Neuron (in vitro differentiated cells): Measurements from ENCODE around the gene ATXN2.

Source experiments
- H2AFZ ChIP-seq: one replicate; pipeline ENCODE4 v1.6.1; 2013; ENCODE audit warnings: low read depth, mild to moderate bottlenecking, inconsistent platforms, low read length, moderate library complexity
- H3K27me3 ChIP-seq: one replicate; pipeline ENCODE4 v1.6.1; 2013; ENCODE audit warnings: low read length; ENCODE audit not compliant: insufficient read depth
- H3K36me3 ChIP-seq: one replicate; pipeline ENCODE4 v1.6.1; 2013; ENCODE audit warnings: low read length; ENCODE audit not compliant: insufficient read depth
- H3K4me1 ChIP-seq: one replicate; pipeline ENCODE4 v1.6.1; 2013; ENCODE audit warnings: low read length; ENCODE audit not compliant: insufficient read depth
- H3K4me3 ChIP-seq: 2 replicates; pipeline ENCODE4 v1.5.1; 2013; ENCODE audit warnings: mild to moderate bottlenecking, low read length, moderate library complexity
- H3K9me3 ChIP-seq: one replicate; pipeline ENCODE4 v1.6.1; 2013; ENCODE audit warnings: low read length

ATXN2 gene

GRCh38 chr12:111457071-111457470, 142.0 kb downstream of the ATXN2 start:
- H3K36me3 ChIP-seq: peaks cover 51% of the 10 kb centered on the region
- H3K4me1 ChIP-seq: peaks cover 3% of the 10 kb centered on the region
- H3K27me3 ChIP-seq: no peaks in the 10 kb centered on the region
- H2AFZ ChIP-seq: no peak overlapping the region
- H3K9me3 ChIP-seq: no peaks in the 10 kb centered on the region
- H3K4me3 ChIP-seq: no peak overlapping the region

GRCh38 chr12:111455448-111456320, 143.4 kb downstream of the ATXN2 start:
- peaks cover 5% of the 10 kb centered on the region for H3K4me1 ChIP-seq
- H3K9me3 ChIP-seq: no peaks in the 10 kb centered on the region
- H3K4me3 ChIP-seq: no peak overlapping the region
- H2AFZ ChIP-seq: no peak overlapping the region
- H3K36me3 ChIP-seq: peaks cover 59% of the 10 kb centered on the region
- H3K27me3 ChIP-seq: no peaks in the 10 kb centered on the region

- Histone ChIP-seq H2AFZ (no peak overlapping the region), H3K9me3 (no peaks in the 10 kb centered on the region), H3K27me3 (no peaks in the 10 kb centered on the region), H3K4me1 (peaks cover 5% of the 10 kb centered on the region), H3K4me3 (no peak overlapping the region), H3K36me3 (peaks cover 61% of the 10 kb centered on the region)
Observed at GRCh38 chr12:111454716-111455447, 144.2 kb downstream of the ATXN2 start.

- Histone ChIP-seq H3K9me3 (no peaks in the 10 kb centered on the region), H3K4me1 (peaks cover 5% of the 10 kb centered on the region), H3K27me3 (no peaks in the 10 kb centered on the region), H3K4me3 (no peak overlapping the region), H2AFZ (no peak overlapping the region), H3K36me3 (peaks cover 62% of the 10 kb centered on the region)
Observed at GRCh38 chr12:111454311-111454710, 144.8 kb downstream of the ATXN2 start.

- Histone ChIP-seq H3K9me3 (no peaks in the 10 kb centered on the region), H3K36me3 (peaks cover 69% of the 10 kb centered on the region), H3K27me3 (no peaks in the 10 kb centered on the region), H3K4me3 (no peak overlapping the region), H2AFZ (no peak overlapping the region), H3K4me1 (peaks cover 5% of the 10 kb centered on the region)
Observed at GRCh38 chr12:111453071-111453989, 145.8 kb downstream of the ATXN2 start.

GRCh38 chr12:111451649-111452129, 147.4 kb downstream of the ATXN2 start:
- H2AFZ ChIP-seq: no peak overlapping the region
- H3K4me3 ChIP-seq: no peak overlapping the region
- H3K4me1 ChIP-seq: peaks cover 5% of the 10 kb centered on the region
- no peaks in the 10 kb centered on the region for H3K9me3 ChIP-seq
- peaks cover 69% of the 10 kb centered on the region for H3K36me3 ChIP-seq
- H3K27me3 ChIP-seq: no peaks in the 10 kb centered on the region

- Histone ChIP-seq H3K4me1 (peaks cover 5% of the 10 kb centered on the region), H3K27me3 (no peaks in the 10 kb centered on the region), H2AFZ (no peak overlapping the region), H3K36me3 (peaks cover 70% of the 10 kb centered on the region), H3K9me3 (no peaks in the 10 kb centered on the region), H3K4me3 (no peak overlapping the region)
Observed at GRCh38 chr12:111451232-111451631, 147.9 kb downstream of the ATXN2 start.

- peaks cover 5% of the 10 kb centered on the region for H3K4me1 ChIP-seq
- no peaks in the 10 kb centered on the region for H3K9me3 ChIP-seq
- peaks cover 68% of the 10 kb centered on the region for H3K36me3 ChIP-seq
- H3K4me3 ChIP-seq: no peak overlapping the region
- H2AFZ ChIP-seq: no peak overlapping the region
- no peaks in the 10 kb centered on the region for H3K27me3 ChIP-seq
Observed at GRCh38 chr12:111450676-111451075, 148.4 kb downstream of the ATXN2 start.

- Histone ChIP-seq H3K9me3 (no peaks in the 10 kb centered on the region), H3K4me3 (no peak overlapping the region), H3K4me1 (peaks cover 5% of the 10 kb centered on the region), H3K36me3 (peaks cover 64% of the 10 kb centered on the region), H3K27me3 (no peaks in the 10 kb centered on the region), H2AFZ (no peak overlapping the region)
Observed at GRCh38 chr12:111448846-111449790, 150.0 kb downstream of the ATXN2 start.

- peaks cover 4% of the 10 kb centered on the region for H3K4me1 ChIP-seq
- H3K27me3 ChIP-seq: no peaks in the 10 kb centered on the region
- no peaks in the 10 kb centered on the region for H3K9me3 ChIP-seq
- H3K4me3 ChIP-seq: no peak overlapping the region
- H2AFZ ChIP-seq: no peak overlapping the region
- peaks cover 59% of the 10 kb centered on the region for H3K36me3 ChIP-seq
Observed at GRCh38 chr12:111448266-111448830, 150.8 kb downstream of the ATXN2 start.

GRCh38 chr12:111447571-111448265, 151.4 kb downstream of the ATXN2 start:
- H3K4me3 ChIP-seq: no peak overlapping the region
- no peak overlapping the region for H2AFZ ChIP-seq
- no peaks in the 10 kb centered on the region for H3K27me3 ChIP-seq
- H3K36me3 ChIP-seq: peaks cover 59% of the 10 kb centered on the region
- no peaks in the 10 kb centered on the region for H3K9me3 ChIP-seq
- peaks cover 2% of the 10 kb centered on the region for H3K4me1 ChIP-seq
